Measurements from ENCODE around the gene HSD11B2.
A peak's percentile ranks its signal among the peaks of the same experiment; 100 is the strongest.

Gene HSD11B2

DNA sequence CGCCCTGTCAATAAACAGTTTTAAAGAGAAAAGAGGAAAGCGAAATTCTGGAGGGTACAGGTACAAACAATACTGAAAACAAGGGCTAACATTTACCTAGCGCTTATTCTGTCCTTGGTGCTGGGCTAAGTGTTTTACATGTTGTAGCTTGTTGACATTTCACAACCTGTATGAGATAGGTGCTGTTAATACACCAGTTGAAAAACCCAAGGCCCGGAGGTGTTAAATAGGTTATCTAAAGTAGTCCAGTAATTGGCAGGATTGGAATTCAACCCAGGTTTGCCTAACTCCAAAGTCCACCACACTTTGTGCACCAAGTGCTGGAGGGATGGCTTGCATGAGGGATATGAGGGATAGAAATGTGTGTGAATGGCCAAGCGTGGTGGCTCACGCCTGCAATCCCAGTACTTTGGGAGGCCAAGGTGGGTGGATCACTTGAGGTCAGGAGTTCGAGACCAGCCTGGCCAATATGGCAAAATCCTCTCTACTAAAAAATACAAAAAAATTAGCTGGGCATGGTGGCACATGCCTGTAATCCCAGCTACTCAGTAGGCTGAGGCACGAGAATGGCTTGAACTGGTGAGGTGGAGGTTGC lies 47.1 kb downstream of the HSD11B2 start:
- DNase-seq (ENCODE audit: low spot score), result no peak

DNA sequence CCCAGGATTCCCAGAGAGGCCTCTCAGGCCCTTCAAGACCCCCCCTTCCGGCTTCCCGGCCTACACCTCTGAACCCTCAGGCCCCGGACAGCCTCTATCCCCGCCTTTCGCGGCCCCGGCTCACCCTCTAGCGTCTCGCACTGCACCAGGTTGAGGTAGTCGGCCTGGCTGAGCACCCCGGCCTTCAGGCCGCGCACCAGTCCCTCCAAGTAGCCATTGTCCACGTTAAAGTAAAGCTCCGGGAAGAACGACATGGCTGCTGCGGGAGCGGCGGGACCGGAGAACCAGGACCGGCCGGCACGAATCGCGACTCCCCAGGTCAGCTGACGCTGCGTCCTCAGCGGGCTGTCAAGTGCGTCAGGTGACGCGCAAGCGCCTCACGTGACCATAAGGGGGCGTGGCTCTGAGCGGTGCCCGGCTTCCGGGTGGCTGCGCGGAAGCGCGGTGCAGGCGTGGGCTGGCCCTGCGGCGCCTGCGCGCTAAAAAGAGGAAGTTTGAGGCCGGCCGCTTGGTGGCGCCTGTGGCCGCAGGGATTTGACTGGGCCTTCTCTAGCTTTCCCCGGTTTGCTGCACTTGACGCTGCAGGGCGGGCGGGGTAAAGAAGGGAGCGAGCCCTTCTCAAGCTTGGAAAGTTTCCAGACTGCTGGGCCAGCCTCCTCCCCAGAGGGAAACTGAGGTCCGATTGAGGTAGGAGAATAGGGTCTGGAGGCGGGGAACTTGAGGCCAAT lies 50.1 kb downstream of the HSD11B2 start, which contains the start of gene ATP6V0D1:
Gene ATP6V0D1, minus strand, starts transcription at position 325 of the 728 bp plus-strand sequence. Its CDS starts 71 bp downstream, at position 254.
- peak; percentile 100 for DNase-seq (ENCODE audit: low spot score)

DNA sequence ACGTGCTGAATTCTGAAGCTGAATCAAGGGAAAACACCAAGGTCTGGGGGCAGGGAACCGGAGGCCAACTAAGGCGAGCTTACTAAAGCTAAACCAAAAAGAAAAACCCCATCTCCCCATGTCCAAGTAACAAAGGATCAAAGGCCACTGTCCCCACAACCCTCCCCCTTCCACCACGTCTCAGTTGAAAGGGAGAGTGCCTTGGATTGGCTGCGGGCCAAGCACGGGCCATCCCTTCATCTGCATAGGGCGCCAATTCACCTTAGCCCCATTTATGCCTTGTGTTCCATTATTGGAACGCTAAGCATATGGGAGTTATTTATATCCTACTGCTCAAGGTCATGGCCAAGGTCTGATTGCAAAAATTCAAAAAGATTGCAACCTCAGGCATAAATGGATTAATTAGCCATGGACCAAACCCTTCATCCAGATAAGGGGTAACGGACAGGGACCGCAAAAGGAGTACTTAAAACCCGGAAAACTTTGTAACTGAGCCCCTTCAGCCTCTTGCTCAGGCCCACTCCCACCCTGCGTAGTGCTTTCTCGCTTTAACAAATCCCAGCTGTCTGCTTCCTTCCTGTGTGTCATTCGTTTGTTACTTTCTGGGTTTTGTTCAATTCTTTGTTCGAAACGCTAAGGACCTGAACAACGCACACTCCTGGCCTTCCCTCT lies 50.8 kb downstream of the HSD11B2 start:
- DNase-seq (ENCODE audit: low spot score), result no peak

DNA sequence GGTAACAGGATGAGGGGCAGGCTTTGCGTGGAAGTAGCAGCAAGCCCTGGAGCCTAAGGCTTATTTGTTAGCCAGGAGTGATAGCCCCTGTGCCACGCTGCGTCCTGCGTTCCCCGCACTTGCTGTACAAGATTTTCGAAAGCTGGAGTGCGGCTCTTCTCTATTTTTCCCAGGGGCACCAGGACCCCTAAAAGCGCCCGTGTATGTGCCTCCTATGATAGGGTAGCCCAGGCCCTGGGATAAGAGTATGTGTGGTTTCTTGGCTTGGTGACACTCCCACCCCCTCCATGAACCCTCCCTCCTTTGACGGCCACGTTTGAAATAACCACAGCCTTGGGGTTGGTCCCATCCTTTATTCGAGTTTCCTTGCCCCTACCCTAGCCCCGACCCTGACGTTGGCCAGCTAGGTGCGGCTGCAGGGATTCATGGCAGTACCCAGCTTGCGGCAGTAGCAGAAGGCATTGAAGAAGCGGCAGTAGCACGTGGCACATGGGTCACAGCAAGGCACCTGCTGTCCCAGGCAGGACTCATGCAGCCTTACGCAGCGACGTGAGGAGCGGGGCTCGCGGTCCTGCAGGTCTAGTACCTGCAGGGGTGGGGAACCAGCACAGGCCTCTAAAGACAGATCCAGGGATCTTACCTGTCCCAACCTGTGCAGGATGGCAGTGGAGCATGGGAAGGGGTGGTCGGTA lies 51.5 kb downstream of the HSD11B2 start:
- DNase-seq (ENCODE audit: low spot score), result no peak

DNA sequence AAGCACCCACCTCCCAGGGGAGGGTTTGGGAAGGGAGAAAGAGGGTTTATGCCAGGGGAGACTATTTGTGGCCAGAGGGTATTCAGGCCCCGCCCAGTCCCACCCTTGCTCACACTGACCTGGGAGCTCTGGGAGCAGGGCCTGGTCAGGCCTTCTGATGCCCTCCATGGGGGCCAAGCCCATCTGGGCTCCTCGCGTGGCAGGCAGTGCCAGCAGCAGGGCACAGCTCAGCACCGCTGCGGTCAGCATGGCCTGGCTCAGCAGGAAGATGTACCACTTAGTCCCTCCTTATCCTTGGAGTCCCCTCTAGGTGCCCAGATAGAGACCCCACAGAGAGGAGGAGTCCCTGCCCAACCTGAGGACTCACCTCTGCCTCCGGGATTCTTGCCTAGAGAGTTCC lies 52.2 kb downstream of the HSD11B2 start, which contains the start of gene AGRP:
Gene AGRP, minus strand, starts transcription at position 398 of the 400 bp plus-strand sequence. Its CDS starts 149 bp downstream, at position 249.
- DNase-seq (ENCODE audit: low spot score), result no peak

DNA sequence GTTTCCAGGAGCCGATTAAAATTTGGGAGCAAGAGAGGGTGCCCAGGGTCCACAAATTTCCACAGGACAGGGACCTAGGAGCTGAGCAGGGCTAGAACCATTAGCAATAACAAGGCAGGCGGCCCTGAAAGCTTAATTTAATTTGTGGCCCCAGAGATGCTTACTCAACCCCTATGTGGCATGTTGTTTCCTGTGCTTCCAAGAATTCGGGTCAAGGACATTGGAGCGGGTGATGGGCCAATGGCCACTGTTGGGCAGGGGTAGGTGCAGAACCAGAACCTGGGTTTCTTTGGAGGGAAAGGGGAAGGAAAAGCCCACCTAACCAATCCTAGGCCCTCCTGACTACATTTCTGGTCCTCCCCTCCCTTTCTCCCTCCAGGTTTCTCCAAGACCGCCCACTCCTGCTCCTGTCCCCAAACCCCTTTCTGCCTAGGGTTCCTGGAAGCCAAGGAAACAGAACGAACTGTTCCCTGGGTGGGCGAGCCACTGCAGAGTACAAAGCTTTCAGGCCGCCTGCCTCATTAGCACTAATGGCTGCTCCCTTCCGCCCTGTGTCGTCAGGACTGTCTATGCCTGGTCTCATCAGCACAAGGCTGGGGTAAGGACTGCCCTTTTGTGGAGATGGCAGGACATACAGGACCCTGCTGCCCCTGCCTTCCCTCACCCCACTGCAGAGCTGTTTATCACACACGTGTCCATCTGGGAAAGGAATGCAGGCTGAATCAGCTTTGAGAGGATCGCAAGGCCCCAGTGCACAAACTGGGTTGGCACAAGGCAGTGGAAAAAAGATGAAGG lies 53.0 kb downstream of the HSD11B2 start:
- DNase-seq (ENCODE audit: low spot score), result no peak

DNA sequence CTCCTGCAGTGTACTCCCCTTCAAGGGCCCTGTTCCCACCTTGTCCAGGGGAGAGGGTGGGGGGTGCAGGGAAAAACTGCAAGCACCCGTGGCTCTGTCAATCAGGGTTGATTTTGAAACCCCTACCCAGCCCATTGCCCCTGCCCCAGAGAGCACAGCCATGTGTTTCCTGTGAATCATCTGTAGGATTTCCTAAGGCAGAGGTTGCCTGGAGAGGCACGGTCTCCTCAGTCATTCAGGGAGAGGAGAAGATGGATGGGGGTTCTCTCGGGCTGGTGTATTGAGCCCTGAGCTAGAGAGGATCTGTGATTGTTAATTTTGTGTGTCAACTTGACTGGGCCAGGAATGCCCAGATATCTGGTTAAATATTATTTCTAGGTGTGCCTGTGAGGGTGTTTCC lies 55.9 kb downstream of the HSD11B2 start:
- no peak for DNase-seq (ENCODE audit: low spot score)
